NK-92 (cell line): ENCODE results near the gene AGMO.

ENCODE experiments used
- DNase-seq: peaks from one replicate; lab custom pipeline; 2025; ENCODE audit not compliant: unreplicated experiment; lab: John Stamatoyannopoulos, UW

AGMO gene

GRCh38 chr7:15462721-15463389 lies 99.0 kb downstream of the AGMO start:
- DNase-seq, result no peak

GRCh38 chr7:15461576-15461975 lies 100.2 kb downstream of the AGMO start:
- DNase-seq, result no peak

- no peak for DNase-seq
Measured at GRCh38 chr7:15459018-15459615, 102.7 kb downstream of the AGMO start.

GRCh38 chr7:15457990-15458955 lies 103.5 kb downstream of the AGMO start:
- DNase-seq, result no peak

- DNase-seq, result no peak
Measured at GRCh38 chr7:15452670-15453069, 109.1 kb downstream of the AGMO start.

GRCh38 chr7:15446722-15447121 lies 115.1 kb downstream of the AGMO start:
- DNase-seq, result no peak

GRCh38 chr7:15446280-15446679 lies 115.5 kb downstream of the AGMO start:
- no peak for DNase-seq

GRCh38 chr7:15441915-15442314 lies 119.9 kb downstream of the AGMO start:
- no peak for DNase-seq

GRCh38 chr7:15440482-15440881 lies 121.3 kb downstream of the AGMO start:
- no peak for DNase-seq

- DNase-seq, result no peak
Measured at GRCh38 chr7:15439853-15440252, 122.0 kb downstream of the AGMO start.

- DNase-seq, result no peak
Measured at GRCh38 chr7:15433151-15433550, 128.7 kb downstream of the AGMO start.

- no peak for DNase-seq
Measured at GRCh38 chr7:15430911-15431310, 130.9 kb downstream of the AGMO start.

- DNase-seq, result no peak
Measured at GRCh38 chr7:15430191-15430590, 131.6 kb downstream of the AGMO start.

- no peak for DNase-seq
Measured at GRCh38 chr7:15424468-15424867, 137.3 kb downstream of the AGMO start.

GRCh38 chr7:15419596-15419995 lies 142.2 kb downstream of the AGMO start:
- no peak for DNase-seq

GRCh38 chr7:15418264-15418663 lies 143.6 kb downstream of the AGMO start:
- DNase-seq, result no peak

- DNase-seq, result no peak
Measured at GRCh38 chr7:15417341-15417988, 144.3 kb downstream of the AGMO start.

- no peak for DNase-seq
Measured at GRCh38 chr7:15411019-15411418, 150.8 kb downstream of the AGMO start.

GRCh38 chr7:15407910-15408309 lies 153.9 kb downstream of the AGMO start:
- no peak for DNase-seq

- DNase-seq, result no peak
Measured at GRCh38 chr7:15403751-15404150, 158.1 kb downstream of the AGMO start.

- no peak for DNase-seq
Measured at GRCh38 chr7:15403315-15403714, 158.5 kb downstream of the AGMO start.
